HEK293 (cell line): ENCODE measurements around the gene NAV2.

ENCODE experiments used
- CTCF ChIP-seq: fragments of 450-650 bp; formaldehyde crosslinking; IDR thresholded peaks from 2 replicates; pipeline ENCODE4 v1.5.1; 2016; ENCODE audit warnings: missing biosample characterization, missing genetic modification characterization
- REST ChIP-seq: fragments of 450-650 bp; formaldehyde crosslinking; IDR thresholded peaks from 2 replicates; pipeline ENCODE4 v1.5.1; 2016; ENCODE audit warnings: missing biosample characterization, missing genetic modification characterization
- SCRT2 ChIP-seq: fragments of 450-650 bp; formaldehyde crosslinking; IDR thresholded peaks from 2 replicates; pipeline ENCODE4 v1.5.1; 2016; ENCODE audit warnings: missing biosample characterization, missing genetic modification characterization
- ZNF140 ChIP-seq: fragments of 450-650 bp; formaldehyde crosslinking; IDR thresholded peaks from 2 replicates; pipeline ENCODE4 v1.5.1; 2016; ENCODE audit warnings: missing biosample characterization, missing genetic modification characterization
- ZNF23 ChIP-seq: fragments of 450-650 bp; formaldehyde crosslinking; IDR thresholded peaks from 2 replicates; pipeline ENCODE4 v1.5.1; 2016; ENCODE audit warnings: missing biosample characterization, missing genetic modification characterization, borderline replicate concordance
- ZNF302 ChIP-seq: fragments of 450-650 bp; formaldehyde crosslinking; IDR thresholded peaks from 2 replicates; pipeline ENCODE4 v1.5.1; 2016; ENCODE audit warnings: missing biosample characterization, missing genetic modification characterization, low read depth
- ZNF37A ChIP-seq: fragments of 450-650 bp; IDR thresholded peaks from 2 replicates; pipeline ENCODE4 v1.5.1; 2018; ENCODE audit warnings: missing biosample characterization, missing genetic modification characterization
- ZNF544 ChIP-seq: fragments of 450-650 bp; formaldehyde crosslinking; IDR thresholded peaks from 2 replicates; pipeline ENCODE4 v1.5.0; 2017; ENCODE audit warnings: missing biosample characterization, missing genetic modification characterization
- ZNF658 ChIP-seq: fragments of 450-650 bp; formaldehyde crosslinking; IDR thresholded peaks from 2 replicates; pipeline ENCODE4; 2016; ENCODE audit warnings: missing biosample characterization, missing genetic modification characterization
- ZNF677 ChIP-seq: fragments of 450-650 bp; IDR thresholded peaks from 2 replicates; pipeline ENCODE4 v1.5.0; 2018; ENCODE audit warnings: missing biosample characterization, mild to moderate bottlenecking, missing genetic modification characterization, moderate library complexity
- TF ChIP-seq, protein P1 (sequence below): fragments of 450-650 bp; formaldehyde crosslinking; IDR thresholded peaks from 2 replicates; pipeline ENCODE4 v1.5.1; 2016; ENCODE audit warnings: missing biosample characterization, missing genetic modification characterization

DNA sequence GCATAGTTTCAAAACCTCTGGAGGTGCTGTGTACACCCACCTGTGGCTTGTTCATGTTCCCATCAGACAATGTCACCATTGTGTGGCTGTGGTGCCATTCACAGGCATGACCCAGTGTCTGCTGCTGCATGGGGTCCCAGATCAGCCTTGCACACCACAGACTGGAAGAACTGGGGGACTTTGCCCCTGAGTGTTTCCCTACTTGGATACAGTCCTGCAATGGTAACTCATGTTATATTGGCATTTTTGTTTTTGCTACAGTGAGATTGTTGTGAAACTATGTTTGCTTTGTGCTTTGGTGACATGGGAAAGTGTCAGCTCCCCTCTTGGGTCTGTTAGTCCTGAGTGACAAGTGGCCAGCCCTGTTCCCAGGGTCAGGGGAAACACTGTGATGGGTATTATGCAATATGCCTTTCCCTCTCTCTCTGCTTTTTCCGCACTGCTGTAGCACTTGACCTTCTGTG, 108.8 kb downstream of the NAV2 start:
- no peak for TF ChIP-seq CTCF (tag by site-specific recombination)
- no peak for TF ChIP-seq ZNF37A (tag by site-specific recombination)
- no peak for TF ChIP-seq ZNF544 (tag by site-specific recombination)
- peak; percentile 53 for TF ChIP-seq SCRT2 (tag by site-specific recombination)
- TF ChIP-seq REST (tag by site-specific recombination): no peak
- TF ChIP-seq ZNF302 (tag by site-specific recombination): no peak
- no peak for TF ChIP-seq ZNF677 (tag by site-specific recombination)
- TF ChIP-seq, protein P1, sequence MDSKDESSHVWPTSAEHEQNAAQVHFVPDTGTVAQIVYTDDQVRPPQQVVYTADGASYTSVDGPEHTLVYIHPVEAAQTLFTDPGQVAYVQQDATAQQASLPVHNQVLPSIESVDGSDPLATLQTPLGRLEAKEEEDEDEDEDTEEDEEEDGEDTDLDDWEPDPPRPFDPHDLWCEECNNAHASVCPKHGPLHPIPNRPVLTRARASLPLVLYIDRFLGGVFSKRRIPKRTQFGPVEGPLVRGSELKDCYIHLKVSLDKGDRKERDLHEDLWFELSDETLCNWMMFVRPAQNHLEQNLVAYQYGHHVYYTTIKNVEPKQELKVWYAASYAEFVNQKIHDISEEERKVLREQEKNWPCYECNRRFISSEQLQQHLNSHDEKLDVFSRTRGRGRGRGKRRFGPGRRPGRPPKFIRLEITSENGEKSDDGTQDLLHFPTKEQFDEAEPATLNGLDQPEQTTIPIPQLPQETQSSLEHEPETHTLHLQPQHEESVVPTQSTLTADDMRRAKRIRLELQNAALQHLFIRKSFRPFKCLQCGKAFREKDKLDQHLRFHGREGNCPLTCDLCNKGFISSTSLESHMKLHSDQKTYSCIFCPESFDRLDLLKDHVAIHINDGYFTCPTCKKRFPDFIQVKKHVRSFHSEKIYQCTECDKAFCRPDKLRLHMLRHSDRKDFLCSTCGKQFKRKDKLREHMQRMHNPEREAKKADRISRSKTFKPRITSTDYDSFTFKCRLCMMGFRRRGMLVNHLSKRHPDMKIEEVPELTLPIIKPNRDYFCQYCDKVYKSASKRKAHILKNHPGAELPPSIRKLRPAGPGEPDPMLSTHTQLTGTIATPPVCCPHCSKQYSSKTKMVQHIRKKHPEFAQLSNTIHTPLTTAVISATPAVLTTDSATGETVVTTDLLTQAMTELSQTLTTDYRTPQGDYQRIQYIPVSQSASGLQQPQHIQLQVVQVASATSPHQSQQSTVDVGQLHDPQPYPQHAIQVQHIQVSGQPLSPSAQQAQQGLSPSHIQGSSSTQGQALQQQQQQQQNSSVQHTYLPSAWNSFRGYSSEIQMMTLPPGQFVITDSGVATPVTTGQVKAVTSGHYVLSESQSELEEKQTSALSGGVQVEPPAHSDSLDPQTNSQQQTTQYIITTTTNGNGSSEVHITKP: no peak
- TF ChIP-seq ZNF23 (tag by site-specific recombination): no peak
- TF ChIP-seq ZNF658: no peak
- TF ChIP-seq ZNF140 (tag by site-specific recombination): no peak
